Activated CD8-positive, alpha-beta T cell treated with anti-CD3 and anti-CD28 coated beads, Interleukin-2, amount 10 ng/mL, durations not matched to agents 7 days and 5 days (primary cell): Measurements from ENCODE around the gene LCE2D. TPM values are rescaled to one million over a fixed set of nuclear protein-coding genes. Genes with fewer than 3 reads are reported as not detected.

ENCODE experiments used
- ATAC-seq: fragments of 150-1000 bp; cut with Tn5 transposase; one replicate; pipeline ENCODE4 v1.10.0; 2021; ENCODE audit warnings: moderate library complexity
- CTCF ChIA-PET: fragments of 350-600 bp; sonication (Branson Sonifier 250); formaldehyde crosslinking; loops from one replicate; lab custom pipeline; 2021; ENCODE audit warnings: antibody characterized with exemption; lab: Charles Lee
- POLR2A ChIA-PET: fragments of 350-600 bp; sonication (Branson Sonifier 250); formaldehyde crosslinking; loops from one replicate; lab custom pipeline; 2021; ENCODE audit warnings: antibody characterized with exemption; lab: Charles Lee
- DNase-seq: peaks from one replicate; pipeline ENCODE4 v3.0.0-alpha.2; 2020
- H3K27ac Mint-ChIP-seq: one replicate; pipeline ENCODE4 v1.8.0; 2021; ENCODE audit warnings: mild to moderate bottlenecking, mixed read lengths
- H3K27me3 Mint-ChIP-seq: one replicate; pipeline ENCODE4 v1.8.0; 2021; ENCODE audit warnings: low read depth, mixed read lengths
- H3K36me3 Mint-ChIP-seq: one replicate; pipeline ENCODE4 v1.8.0; 2021; ENCODE audit warnings: low read depth, mixed read lengths
- H3K4me1 Mint-ChIP-seq: one replicate; pipeline ENCODE4 v1.8.0; 2021; ENCODE audit warnings: low read depth, mixed read lengths
- H3K4me3 Mint-ChIP-seq: one replicate; pipeline ENCODE4 v1.8.0; 2021; ENCODE audit warnings: mild to moderate bottlenecking, mixed read lengths
- H3K9me3 Mint-ChIP-seq: one replicate; pipeline ENCODE4 v1.8.0; 2022; ENCODE audit warnings: mixed read lengths; ENCODE audit not compliant: insufficient read depth
- total RNA-seq, 2 experiments: library from RNA; stranded (reverse); gene quantifications; one replicate each; pipeline ENCODE4 v1.2.3, GENCODE V29; 2021

Gene LCE2D
- total RNA-seq, 2 experiments from 2014 or later = not detected

DNA sequence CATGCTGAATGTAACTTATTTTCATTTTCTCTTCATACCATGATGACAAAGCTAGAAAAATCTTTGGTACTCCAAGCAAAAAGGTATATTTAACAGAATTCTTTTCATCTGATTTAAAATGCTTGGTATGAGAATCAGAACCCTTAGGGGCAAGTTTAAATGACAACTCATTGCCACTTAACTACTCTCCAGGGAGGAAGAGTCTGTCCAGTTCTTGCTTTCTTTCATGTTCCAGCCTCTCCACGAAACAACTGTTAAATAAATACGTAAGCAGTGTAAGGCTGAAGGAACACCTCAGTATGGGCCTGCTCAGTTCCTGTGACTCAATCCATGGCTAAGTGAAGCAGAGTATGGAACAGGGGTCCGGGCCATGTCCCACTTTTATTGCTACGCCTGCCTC lies 36.6 kb downstream of the LCE2D start:
- ATAC-seq = no peak
- no peak overlapping the region for H3K4me3 Mint-ChIP-seq
- peaks cover 9% of the 10 kb centered on the region for H3K27me3 Mint-ChIP-seq
- peaks cover 4% of the 10 kb centered on the region for H3K9me3 Mint-ChIP-seq
- ChIA-PET POLR2A (no interaction called here), CTCF (no interaction called here)
- no peak overlapping the region for H3K27ac Mint-ChIP-seq
- no peaks in the 10 kb centered on the region for H3K36me3 Mint-ChIP-seq
- no peaks in the 10 kb centered on the region for H3K4me1 Mint-ChIP-seq
- no peak for DNase-seq

DNA sequence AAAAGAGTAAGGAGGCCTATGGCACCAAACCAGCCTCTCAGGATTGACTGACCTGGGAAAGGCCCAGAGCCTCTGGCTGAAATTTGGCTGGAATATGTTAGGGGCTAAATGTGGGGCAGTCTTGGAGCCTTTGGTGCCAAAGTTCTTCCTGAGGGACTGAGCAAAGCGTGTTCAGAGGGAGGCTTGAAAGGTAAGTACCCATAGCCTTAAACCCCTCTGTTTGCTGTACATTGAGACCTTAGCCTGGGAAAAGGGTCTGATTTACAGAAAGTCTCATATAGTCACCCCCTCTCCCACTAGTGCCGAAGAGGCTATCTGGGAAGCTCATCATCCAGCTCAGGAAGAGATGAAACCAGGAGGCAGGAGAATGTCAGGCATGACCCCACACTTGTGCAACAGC lies 44.7 kb downstream of the LCE2D start, which contains the start of gene LCE4A:
TSS of gene LCE4A (plus strand) at position 301 of the 400 bp plus-strand sequence. CDS start 916 bp downstream, outside the sequence.
- ChIA-PET CTCF (no interaction called here), POLR2A (no interaction called here)
- Mint-ChIP-seq H3K27me3 (peaks cover 13% of the 10 kb centered on the region), H3K27ac (no peak within 1 kb of the TSS), H3K36me3 (no peaks in the 10 kb centered on the region), H3K9me3 (peaks cover 4% of the 10 kb centered on the region), H3K4me3 (no peak within 1 kb of the TSS), H3K4me1 (no peaks in the 10 kb centered on the region)
- DNase-seq = no peak
- ATAC-seq = no peak

Other genes with a start within 250 kb of the LCE2D start
- not detected for gene CRNN, start 249.1 kb upstream of the LCE2D start, total RNA-seq
- gene LCE5A, start 152.6 kb upstream of the LCE2D start, total RNA-seq = not detected
- not detected for gene CRCT1, start 148.9 kb upstream of the LCE2D start, total RNA-seq
- not detected for gene LCE3E, start 96.6 kb upstream of the LCE2D start, total RNA-seq
- gene LCE3D, start 82.9 kb upstream of the LCE2D start, total RNA-seq = not detected
- not detected for gene LCE3C, start 63.1 kb upstream of the LCE2D start, total RNA-seq
- not detected for gene LCE3B, start 49.6 kb upstream of the LCE2D start, total RNA-seq
- gene LCE3A, start 40.3 kb upstream of the LCE2D start, total RNA-seq = not detected
- gene LCE2C, start 11.9 kb downstream of the LCE2D start, total RNA-seq = not detected
- gene LCE2B, start 22.7 kb downstream of the LCE2D start, total RNA-seq = not detected
- not detected for gene LCE2A, start 35.0 kb downstream of the LCE2D start, total RNA-seq
- not detected for gene LCE4A, start 44.8 kb downstream of the LCE2D start, total RNA-seq
- gene KPRP, start 94.6 kb downstream of the LCE2D start, total RNA-seq = not detected
- gene LCE1F, start 111.8 kb downstream of the LCE2D start, total RNA-seq = not detected
- gene LCE1E, start 122.9 kb downstream of the LCE2D start, total RNA-seq = not detected
- gene LCE1D, start 133.3 kb downstream of the LCE2D start, total RNA-seq = not detected
- not detected for gene LCE1C, start 143.3 kb downstream of the LCE2D start, total RNA-seq
- not detected for gene LCE1B, start 148.6 kb downstream of the LCE2D start, total RNA-seq
- not detected for gene LCE1A, start 164.1 kb downstream of the LCE2D start, total RNA-seq
- not detected for gene LCE6A, start 179.5 kb downstream of the LCE2D start, total RNA-seq
- gene LCE7A, start 196.6 kb downstream of the LCE2D start, total RNA-seq = not detected
- not detected for gene SMCP, start 214.9 kb downstream of the LCE2D start, total RNA-seq
- gene IVL, start 245.2 kb downstream of the LCE2D start, total RNA-seq = not detected